Glutamatergic neuron (in vitro differentiated cells): Measurements from ENCODE around the gene TMC3. TPM values are rescaled to one million over a fixed set of nuclear protein-coding genes. Genes with fewer than 3 reads are reported as not detected.

Source experiments
- DNase-seq: peaks from one replicate; pipeline ENCODE4 v3.0.0; 2022
- H3K27ac Mint-ChIP-seq: one replicate; pipeline ENCODE4 v1.8.0; 2020; ENCODE audit warnings: mild to moderate bottlenecking, mixed read lengths, inconsistent platforms; ENCODE audit not compliant: unreplicated experiment
- H3K27me3 Mint-ChIP-seq: one replicate; pipeline ENCODE4 v1.8.0; 2020; ENCODE audit warnings: mild to moderate bottlenecking, moderate library complexity, mixed read lengths, inconsistent platforms; ENCODE audit not compliant: unreplicated experiment
- H3K36me3 Mint-ChIP-seq: one replicate; pipeline ENCODE4 v1.8.0; 2020; ENCODE audit warnings: mild to moderate bottlenecking, mixed read lengths, inconsistent platforms; ENCODE audit not compliant: unreplicated experiment
- H3K4me1 Mint-ChIP-seq: one replicate; pipeline ENCODE4 v1.8.0; 2020; ENCODE audit warnings: mild to moderate bottlenecking, low read depth, mixed read lengths, inconsistent platforms; ENCODE audit not compliant: unreplicated experiment
- H3K4me3 Mint-ChIP-seq: one replicate; pipeline ENCODE4 v1.8.0; 2020; ENCODE audit warnings: mild to moderate bottlenecking, mixed read lengths, inconsistent platforms; ENCODE audit not compliant: unreplicated experiment
- H3K9me3 Mint-ChIP-seq: one replicate; pipeline ENCODE4 v1.8.0; 2020; ENCODE audit warnings: mild to moderate bottlenecking, moderate library complexity, mixed read lengths, inconsistent platforms; ENCODE audit not compliant: unreplicated experiment
- CTCF ChIP-seq: fragments of 200-600 bp; sonication (generic); IDR thresholded peaks from one replicate; pipeline ENCODE4 v1.5.0; 2021; ENCODE audit not compliant: partially characterized antibody, unreplicated experiment
- total RNA-seq: library from RNA; stranded (reverse); fragmentation: NEBNext Ultra II Directional; extraction: Animal tissue kit (Norgen Biotek cat#: 25700); gene quantifications from one replicate; pipeline ENCODE4 v1.2.1, GENCODE V29; 2021; ENCODE audit not compliant: unreplicated experiment

Gene TMC3
- total RNA-seq, 1 donor from 2014 or later: not detected

- no peak for TF ChIP-seq CTCF
- Mint-ChIP-seq H3K27ac (no peak overlapping the region), H3K9me3 (peaks cover 5% of the 10 kb centered on the region)
Measured at GRCh38 chr15:81281456-81281735, 92.6 kb downstream of the TMC3 start.

More at GRCh38 chr15:81281456-81281735, 92.6 kb downstream of the TMC3 start:
- Mint-ChIP-seq H3K27me3 (peaks cover 4% of the 10 kb centered on the region), H3K4me1 (no peaks in the 10 kb centered on the region), H3K36me3 (peaks cover 17% of the 10 kb centered on the region), H3K4me3 (no peak overlapping the region)
- no peak for DNase-seq

Other genes with a start within 250 kb of the TMC3 start
- 0.39 TPM for gene CFAP161, start 239.9 kb downstream of the TMC3 start, total RNA-seq
- 0.27 TPM for gene IL16, start 177.3 kb downstream of the TMC3 start, total RNA-seq
- 3.1 TPM for gene STARD5, start 50.1 kb downstream of the TMC3 start, total RNA-seq